AG04450 (cell line): ENCODE data around the gene GDF7. TPM values are rescaled to one million over a fixed set of nuclear protein-coding genes. Genes with fewer than 3 reads are reported as not detected.

Experiments
- CTCF ChIA-PET: fragments of 300-600, 350-600 bp; formaldehyde crosslinking; extraction: SDS; loops from one replicate; lab custom pipeline; 2022; ENCODE audit warnings: antibody characterized with exemption, inconsistent platforms; lab: Charles Lee
- POLR2A ChIA-PET: fragments of 350-600 bp; formaldehyde crosslinking; extraction: SDS; loops from one replicate; lab custom pipeline; 2021; ENCODE audit warnings: antibody characterized with exemption, inconsistent platforms; lab: Yijun Ruan, JAX
- DNase-seq: peaks from one replicate; pipeline ENCODE4 v3.0.0-alpha.2; 2011; ENCODE audit warnings: low read depth, low spot score
- H3K27ac ChIP-seq: one replicate; pipeline ENCODE4 v1.5.1; 2012; ENCODE audit warnings: low read depth, low read length, control low read depth
- H3K27me3 ChIP-seq: one replicate; pipeline ENCODE4 v1.6.0; 2012; ENCODE audit warnings: low read length; ENCODE audit not compliant: control insufficient read depth, insufficient read depth
- H3K4me3 ChIP-seq: 2 replicates; pipeline ENCODE4 v1.5.1; 2011; ENCODE audit warnings: mild to moderate bottlenecking, low read depth, low read length, control low read depth
- H3K9me3 ChIP-seq: 2 replicates; pipeline ENCODE4 v1.5.1; 2012; ENCODE audit warnings: low read length; ENCODE audit not compliant: control insufficient read depth, insufficient read depth
- CTCF ChIP-seq: IDR thresholded peaks from 2 replicates; pipeline ENCODE4 v1.5.1; 2011; ENCODE audit warnings: low read depth, low read length, control low read depth, inconsistent platforms
- polyA plus RNA-seq: library from polyadenylated mRNA; depleted of rRNA; stranded (reverse); fragments of >200 nt; gene quantifications from 2 replicates; pipeline ENCODE4 v1.2.3, GENCODE V29; 2011

The GDF7 gene
- polyA plus RNA-seq, 1 experiment, result 0.01 TPM

- no peak overlapping the region for H3K27ac ChIP-seq
- no peak for TF ChIP-seq CTCF
- no peak for DNase-seq
- ChIA-PET POLR2A (no interaction called here), CTCF (interaction anchor here (6.0 kb wide), 1 partner anchor 299 kb away, joined by 302 read pairs; no protein-coding TSS in a partner anchor)
- H3K4me3 ChIP-seq, result no peak overlapping the region
- H3K27me3 ChIP-seq, result peaks cover 82% of the 10 kb centered on the region
- no peaks in the 10 kb centered on the region; the same call in 1 of the 2 replicates for H3K9me3 ChIP-seq
Measured at GRCh38 chr2:20664071-20664390, 2.9 kb upstream of the GDF7 start.

- Histone ChIP-seq H3K9me3 (no peaks in the 10 kb centered on the region; the same call in 1 of the 2 replicates), H3K4me3 (no peak overlapping the region), H3K27me3 (peaks cover 88% of the 10 kb centered on the region), H3K27ac (no peak overlapping the region)
- ChIA-PET CTCF (interaction anchor here (0.5 to 6.0 kb wide), 3 partner anchors 13 to 298 kb away, joined by 5 to 302 read pairs (median 7); no protein-coding TSS in a partner anchor), POLR2A (no interaction called here)
- TF ChIP-seq CTCF, result no peak
- DNase-seq, result no peak
Measured at GRCh38 chr2:20664431-20665242, 2.3 kb upstream of the GDF7 start.

- H3K9me3 ChIP-seq, result no peaks in the 10 kb centered on the region; the same call in 1 of the 2 replicates
- POLR2A ChIA-PET, result no interaction called here
- no peak for TF ChIP-seq CTCF
- peaks cover 90% of the 10 kb centered on the region for H3K27me3 ChIP-seq
- DNase-seq, result no peak
- no peak overlapping the region for H3K27ac ChIP-seq
- no peak overlapping the region for H3K4me3 ChIP-seq
- CTCF ChIA-PET, result interaction anchor here (0.5 to 6.0 kb wide), 6 partner anchors 11 to 298 kb away, joined by 3 to 302 read pairs (median 6); no protein-coding TSS in a partner anchor
Measured at GRCh38 chr2:20665243-20666004, 1.5 kb upstream of the GDF7 start.

- no peak for TF ChIP-seq CTCF
- peaks cover 90% of the 10 kb centered on the region for H3K27me3 ChIP-seq
- DNase-seq, result no peak
Measured at GRCh38 chr2:20666005-20666303, 990 bp upstream of the GDF7 start.

More at GRCh38 chr2:20666005-20666303, 990 bp upstream of the GDF7 start:
- Histone ChIP-seq H3K4me3 (no peak overlapping the region), H3K27ac (no peak overlapping the region), H3K9me3 (no peaks in the 10 kb centered on the region; the same call in 1 of the 2 replicates)
- ChIA-PET POLR2A (no interaction called here), CTCF (interaction anchor here (0.9 to 2.6 kb wide), 4 partner anchors 11 to 297 kb away, joined by 3 to 7 read pairs (median 5); no protein-coding TSS in a partner anchor)
